Measurements from ENCODE around the gene COG2. TPM values are rescaled to one million over a fixed set of nuclear protein-coding genes. Genes with fewer than 3 reads are reported as not detected.
"Not testable (repeated sequence)": the region's sequence is repeated elsewhere in the genome, so short reads cannot be mapped to it uniquely, and the experiment has no call there.

The COG2 gene
- total RNA-seq, 1 experiment from 2014 or later = 59.2 TPM

- intact Hi-C loops (cut with micrococcal nuclease; ENCODE audit: unreplicated experiment) = no loop called here
- no peak for DNase-seq
- Mint-ChIP-seq H3K27ac (ENCODE audit: unreplicated experiment) (no peak overlapping the region), H3K4me3 (ENCODE audit: low read depth, unreplicated experiment) (no peak overlapping the region), H3K27me3 (ENCODE audit: unreplicated experiment) (no peaks in the 10 kb centered on the region), H3K9me3 (ENCODE audit: low read depth, unreplicated experiment) (no peaks in the 10 kb centered on the region), H3K4me1 (ENCODE audit: low read depth, unreplicated experiment) (peaks cover 48% of the 10 kb centered on the region), H3K36me3 (ENCODE audit: insufficient read depth, unreplicated experiment) (peaks cover 16% of the 10 kb centered on the region)
- CTCF ChIA-PET = no interaction called here
- no TSS peak for BruUV-seq (replicated peaks)
- no peak for TF ChIP-seq CTCF (IDR thresholded peaks at IDR 0.05; ENCODE audit: unreplicated experiment)
These were observed 5.0 kb downstream of the COG2 start for GRCh38 chr1:230647321-230647720.

- no peak overlapping the region for H3K27ac Mint-ChIP-seq (ENCODE audit: unreplicated experiment)
These were observed 5.8 kb downstream of the COG2 start for GRCh38 chr1:230648114-230648513.

GRCh38 chr1:230650300-230650699, 8.0 kb downstream of the COG2 start:
- H3K4me3 Mint-ChIP-seq (ENCODE audit: low read depth, unreplicated experiment) = no peak overlapping the region
- intact Hi-C loops (cut with micrococcal nuclease; ENCODE audit: unreplicated experiment) = no loop called here
- H3K27me3 Mint-ChIP-seq (ENCODE audit: unreplicated experiment) = no peaks in the 10 kb centered on the region

More at GRCh38 chr1:230648114-230648513, 5.8 kb downstream of the COG2 start:
- H3K27me3 Mint-ChIP-seq (ENCODE audit: unreplicated experiment) = no peaks in the 10 kb centered on the region
- peaks cover 9% of the 10 kb centered on the region for H3K36me3 Mint-ChIP-seq (ENCODE audit: insufficient read depth, unreplicated experiment)
- BruUV-seq (replicated peaks) = no TSS peak
- no peaks in the 10 kb centered on the region for H3K9me3 Mint-ChIP-seq (ENCODE audit: low read depth, unreplicated experiment)
- CTCF ChIA-PET = no interaction called here
- TF ChIP-seq CTCF (IDR thresholded peaks at IDR 0.05; ENCODE audit: unreplicated experiment) = no peak
- H3K4me1 Mint-ChIP-seq (ENCODE audit: low read depth, unreplicated experiment) = peaks cover 48% of the 10 kb centered on the region
- intact Hi-C loops (cut with micrococcal nuclease; ENCODE audit: unreplicated experiment) = no loop called here
- DNase-seq = no peak
- no peak overlapping the region for H3K4me3 Mint-ChIP-seq (ENCODE audit: low read depth, unreplicated experiment)

GRCh38 chr1:230651235-230651634, 9.0 kb downstream of the COG2 start:
- CTCF ChIA-PET = interaction anchor here (0.6 to 1.4 kb wide), 6 partner anchors 8 to 282 kb away, joined by 3 to 5 read pairs (median 3); partner anchors contain the start of gene COG2
- no TSS peak for BruUV-seq (replicated peaks)
- DNase-seq = no peak
- peak overlapping the region; percentile 40 for H3K27ac Mint-ChIP-seq (ENCODE audit: unreplicated experiment)
- intact Hi-C loops (cut with micrococcal nuclease; ENCODE audit: unreplicated experiment) = no loop called here
- no peaks in the 10 kb centered on the region for H3K27me3 Mint-ChIP-seq (ENCODE audit: unreplicated experiment)
- TF ChIP-seq CTCF (IDR thresholded peaks at IDR 0.05; ENCODE audit: unreplicated experiment) = no peak
- no peaks in the 10 kb centered on the region for H3K9me3 Mint-ChIP-seq (ENCODE audit: low read depth, unreplicated experiment)
- H3K36me3 Mint-ChIP-seq (ENCODE audit: insufficient read depth, unreplicated experiment) = peaks cover 7% of the 10 kb centered on the region
- peaks cover 32% of the 10 kb centered on the region for H3K4me1 Mint-ChIP-seq (ENCODE audit: low read depth, unreplicated experiment)
- H3K4me3 Mint-ChIP-seq (ENCODE audit: low read depth, unreplicated experiment) = no peak overlapping the region

More at GRCh38 chr1:230650300-230650699, 8.0 kb downstream of the COG2 start:
- CTCF ChIA-PET = interaction anchor here (0.6 to 1.4 kb wide), 3 partner anchors 7 to 1684 kb away, joined by 3 to 5 read pairs (median 5); no protein-coding TSS in a partner anchor
- no peak for DNase-seq
- Mint-ChIP-seq H3K36me3 (ENCODE audit: insufficient read depth, unreplicated experiment) (peaks cover 7% of the 10 kb centered on the region), H3K27ac (ENCODE audit: unreplicated experiment) (no peak overlapping the region), H3K4me1 (ENCODE audit: low read depth, unreplicated experiment) (peaks cover 33% of the 10 kb centered on the region), H3K9me3 (ENCODE audit: low read depth, unreplicated experiment) (no peaks in the 10 kb centered on the region)
- TF ChIP-seq CTCF (IDR thresholded peaks at IDR 0.05; ENCODE audit: unreplicated experiment) = no peak
- BruUV-seq (replicated peaks) = no TSS peak

GRCh38 chr1:230656719-230657118, 14.4 kb downstream of the COG2 start:
- intact Hi-C loops (cut with micrococcal nuclease; ENCODE audit: unreplicated experiment); H3K27ac Mint-ChIP-seq (ENCODE audit: unreplicated experiment); CTCF ChIA-PET; H3K9me3 Mint-ChIP-seq (ENCODE audit: low read depth, unreplicated experiment); H3K4me3 Mint-ChIP-seq (ENCODE audit: low read depth, unreplicated experiment); H3K27me3 Mint-ChIP-seq (ENCODE audit: unreplicated experiment); BruUV-seq (replicated peaks); H3K36me3 Mint-ChIP-seq (ENCODE audit: insufficient read depth, unreplicated experiment); DNase-seq: not testable (repeated sequence)
- H3K4me1 Mint-ChIP-seq (ENCODE audit: low read depth, unreplicated experiment) = peaks cover 24% of the 10 kb centered on the region

GRCh38 chr1:230658103-230658502, 15.8 kb downstream of the COG2 start:
- H3K27me3 Mint-ChIP-seq (ENCODE audit: unreplicated experiment); DNase-seq; intact Hi-C loops (cut with micrococcal nuclease; ENCODE audit: unreplicated experiment); H3K9me3 Mint-ChIP-seq (ENCODE audit: low read depth, unreplicated experiment); CTCF ChIA-PET; H3K27ac Mint-ChIP-seq (ENCODE audit: unreplicated experiment); BruUV-seq (replicated peaks); H3K4me3 Mint-ChIP-seq (ENCODE audit: low read depth, unreplicated experiment): not testable (repeated sequence)
- Mint-ChIP-seq H3K4me1 (ENCODE audit: low read depth, unreplicated experiment) (peaks cover 24% of the 10 kb centered on the region), H3K36me3 (ENCODE audit: insufficient read depth, unreplicated experiment) (peaks cover 13% of the 10 kb centered on the region)
